Measurements from ENCODE around the gene MLLT10.
"Not testable (repeated sequence)": the region's sequence is repeated elsewhere in the genome, so short reads cannot be mapped to it uniquely, and the experiment has no call there.

Gene MLLT10

DNA sequence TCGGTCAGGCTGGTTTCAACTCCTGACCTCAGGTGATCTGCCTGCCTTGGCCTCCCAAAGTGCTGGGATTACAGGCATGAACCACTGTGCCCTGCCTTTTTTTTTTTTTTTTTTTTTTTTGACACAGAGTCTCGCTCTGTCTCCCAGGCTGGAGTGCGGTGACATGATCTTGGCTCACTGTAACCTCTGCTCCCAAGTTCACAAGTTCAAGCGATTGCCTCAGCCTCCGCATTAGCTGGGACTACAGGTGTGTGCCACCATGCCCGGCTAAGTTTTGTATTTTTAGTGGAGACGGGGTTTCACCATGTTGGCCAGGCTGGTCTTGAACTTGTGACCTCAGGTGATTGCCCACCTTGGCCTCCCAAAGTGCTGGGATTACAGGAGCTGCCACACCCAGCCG is 94.6 kb downstream of the MLLT10 start:
- in situ Hi-C loops (cut with MboI; ENCODE audit: low sequenced_read_pairs): not testable (repeated sequence)

DNA sequence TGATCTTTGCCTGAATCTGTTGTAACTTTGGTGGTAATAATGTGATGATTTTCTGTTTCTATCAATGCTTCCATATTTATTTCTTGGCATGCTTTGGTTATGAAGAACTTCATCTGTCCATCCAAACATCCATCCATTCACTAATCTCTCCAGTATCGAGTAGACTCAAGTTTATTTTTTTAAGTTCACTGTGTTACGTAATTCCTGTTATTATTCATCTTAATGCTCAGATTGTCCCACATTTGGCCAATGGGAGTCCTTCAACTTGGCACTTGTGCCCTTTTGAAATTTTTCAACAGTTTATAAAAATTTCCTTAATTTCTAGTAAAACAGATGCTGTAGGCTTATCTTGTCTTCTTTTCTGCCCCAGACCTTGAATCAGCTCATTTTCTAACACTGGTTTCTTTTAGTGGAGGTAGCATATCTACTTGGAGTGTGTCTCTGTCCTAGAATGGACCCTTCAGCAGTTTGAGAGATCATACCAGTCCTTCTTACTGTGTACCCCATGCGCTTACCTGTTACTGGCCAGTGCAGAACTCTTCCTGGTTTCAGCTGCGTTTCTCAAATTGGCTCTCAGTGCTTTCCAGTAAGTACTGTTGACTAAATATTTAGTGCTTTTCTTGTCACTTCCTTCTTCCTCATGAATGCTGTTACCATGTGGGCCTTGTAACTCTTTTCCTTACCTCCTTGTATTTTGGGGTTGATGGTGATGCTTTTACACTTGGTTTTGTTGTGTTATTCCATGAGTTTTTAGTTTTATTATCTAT is 100.8 kb downstream of the MLLT10 start:
- in situ Hi-C loops (cut with MboI; ENCODE audit: low sequenced_read_pairs): no loop called here

DNA sequence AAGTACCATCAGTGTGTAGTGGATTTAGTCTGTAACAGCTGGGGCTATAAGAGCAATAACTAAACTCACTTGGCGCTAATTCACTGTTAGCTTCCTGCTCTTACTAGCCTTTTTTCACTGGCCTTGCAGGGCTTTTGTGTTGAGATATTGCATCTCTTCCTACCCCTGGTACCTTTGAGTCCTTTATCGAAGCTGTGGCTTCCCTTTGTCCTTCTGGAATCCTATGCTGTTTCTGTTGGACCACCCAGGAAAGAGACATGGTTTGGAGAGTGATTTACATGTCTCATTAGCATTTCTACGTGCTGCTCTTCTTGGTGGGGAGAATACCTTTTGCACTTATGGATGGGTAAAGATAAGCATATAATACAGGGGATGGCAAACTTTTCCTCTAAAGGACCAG is 103.8 kb downstream of the MLLT10 start:
- in situ Hi-C loops (cut with MboI; ENCODE audit: low sequenced_read_pairs): no loop called here

DNA sequence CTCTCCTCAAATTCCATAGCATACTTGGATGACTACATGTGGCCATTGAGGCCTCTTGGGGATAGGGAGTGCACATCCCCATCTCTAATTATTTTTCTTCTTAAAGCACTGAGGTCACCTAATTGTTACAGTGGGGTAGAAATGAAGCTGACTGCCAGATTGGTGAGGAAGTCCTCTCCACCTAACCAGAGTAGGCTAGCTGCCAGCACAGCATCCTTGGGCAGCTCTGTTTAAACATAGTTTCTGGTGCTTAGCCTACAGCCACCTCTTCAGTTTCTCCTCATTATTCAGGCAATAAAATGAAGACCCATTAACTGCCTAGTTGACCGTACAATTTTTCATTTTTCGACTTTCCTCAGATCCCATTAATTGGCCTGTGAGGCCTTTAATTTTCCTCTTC is 104.6 kb downstream of the MLLT10 start:
- in situ Hi-C loops (cut with MboI; ENCODE audit: low sequenced_read_pairs): no loop called here

DNA sequence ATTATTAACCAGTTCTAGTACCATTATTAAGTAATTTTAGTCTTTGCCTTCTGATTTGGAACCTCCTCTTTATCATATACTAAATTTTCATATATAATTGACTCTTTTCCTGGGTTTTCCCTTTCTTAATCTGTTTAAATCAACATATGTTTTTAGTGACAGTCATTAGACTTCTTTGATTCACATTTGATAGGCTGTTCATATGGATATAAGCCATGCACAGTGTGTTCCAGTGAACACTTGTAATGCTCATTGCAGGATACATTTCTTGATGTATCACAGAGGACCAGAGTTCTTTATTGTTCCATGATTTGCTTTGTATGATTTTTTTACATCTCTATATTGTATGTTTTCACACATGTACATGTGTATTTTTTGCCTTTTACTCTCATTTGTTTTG is 114.0 kb downstream of the MLLT10 start:
- in situ Hi-C loops (cut with MboI; ENCODE audit: low sequenced_read_pairs): no loop called here

DNA sequence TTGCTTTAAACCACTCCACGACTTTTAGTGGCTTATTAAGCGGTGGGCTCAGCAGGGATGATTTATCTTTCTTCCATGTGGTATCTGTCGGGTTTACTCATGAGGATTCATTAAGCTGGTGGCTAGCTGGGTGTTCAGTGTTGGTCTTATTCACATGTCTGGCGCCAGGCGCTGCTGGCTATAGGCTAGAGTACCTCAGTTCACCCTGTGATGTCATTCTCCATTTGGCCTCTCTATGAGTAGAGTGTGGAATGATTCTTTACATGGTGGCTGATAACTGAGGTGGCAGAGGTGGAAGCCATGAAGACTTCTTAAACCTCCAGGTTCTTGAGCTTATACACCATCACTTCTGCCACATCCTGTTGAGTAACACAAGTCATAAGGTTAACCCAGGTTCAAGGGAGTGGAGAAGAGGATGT is 115.4 kb downstream of the MLLT10 start:
- in situ Hi-C loops (cut with MboI; ENCODE audit: low sequenced_read_pairs): no loop called here

DNA sequence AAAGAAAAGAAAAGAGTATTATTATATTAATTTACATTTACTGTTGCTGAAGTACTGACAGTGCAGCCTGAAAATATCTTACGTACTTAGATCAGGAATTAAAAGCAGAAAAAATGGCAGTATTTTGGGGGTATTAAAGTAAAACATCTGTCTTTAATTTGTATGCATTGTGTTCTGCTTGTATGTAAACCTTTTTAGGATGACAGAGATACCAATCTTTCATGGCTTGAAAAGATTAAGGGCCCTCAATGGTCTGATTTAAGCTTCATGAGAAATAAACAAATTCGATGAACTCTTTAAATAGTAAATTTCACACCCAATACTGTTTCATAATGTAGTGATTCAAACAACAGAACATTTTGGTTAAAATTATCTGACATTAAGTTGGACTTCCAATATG is 116.3 kb downstream of the MLLT10 start:
- in situ Hi-C loops (cut with MboI; ENCODE audit: low sequenced_read_pairs): no loop called here

DNA sequence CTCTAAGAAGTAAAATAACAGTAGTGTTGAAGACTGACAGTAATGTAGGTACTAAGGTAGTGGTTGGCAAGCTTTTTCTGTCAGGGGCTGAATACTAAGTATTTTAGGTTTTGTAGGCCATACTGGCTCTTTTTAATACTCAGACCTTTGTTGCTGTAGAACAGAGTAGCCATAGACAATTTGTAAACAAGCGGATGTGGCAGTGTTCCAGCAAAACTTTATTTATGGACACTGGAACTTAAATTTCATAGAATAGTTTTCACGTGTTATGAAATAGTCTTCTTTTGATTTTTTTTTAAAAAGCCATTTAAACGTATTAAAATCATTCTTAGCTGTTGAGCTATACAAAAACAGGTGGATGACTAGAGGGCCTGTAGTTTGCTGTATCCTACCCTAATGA is 121.2 kb downstream of the MLLT10 start:
- in situ Hi-C loops (cut with MboI; ENCODE audit: low sequenced_read_pairs): no loop called here

DNA sequence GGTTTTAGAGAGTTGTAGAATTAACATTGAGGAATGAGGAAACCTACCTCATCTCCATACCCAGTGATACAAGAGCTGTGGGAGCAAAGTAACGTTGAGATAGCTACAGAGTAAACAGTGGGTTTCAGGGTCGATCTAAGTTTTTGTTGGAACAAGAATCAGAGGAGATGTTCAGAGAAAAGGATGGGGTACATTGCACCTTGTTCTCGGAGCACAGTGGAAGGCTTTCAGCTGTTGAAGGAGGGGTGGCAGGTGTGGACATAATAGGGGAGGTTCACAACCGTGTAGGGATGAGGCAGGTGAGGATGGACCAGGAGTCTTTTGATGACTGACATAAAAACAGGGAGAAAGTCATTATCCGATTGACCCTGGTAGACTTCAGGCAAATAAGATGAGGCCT is 121.7 kb downstream of the MLLT10 start:
- in situ Hi-C loops (cut with MboI; ENCODE audit: low sequenced_read_pairs): no loop called here

DNA sequence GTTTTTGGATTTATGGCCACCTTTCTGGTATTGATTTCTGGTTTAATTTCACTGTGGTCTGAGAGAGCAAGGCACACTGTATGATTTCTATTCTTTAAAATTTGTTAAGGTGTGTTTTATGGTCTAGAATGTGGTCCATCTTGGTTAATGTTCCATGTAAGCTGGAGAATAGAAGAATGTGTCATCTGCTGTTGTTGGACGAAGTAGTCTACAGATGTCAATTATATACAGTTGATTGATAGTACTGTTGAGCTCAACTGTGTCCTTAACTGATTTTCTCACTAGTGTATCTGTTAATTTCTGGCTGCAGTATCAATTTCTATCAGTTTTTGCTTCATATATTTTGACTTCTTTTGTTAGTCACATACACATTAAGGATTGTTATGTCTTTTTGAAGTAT is 127.1 kb downstream of the MLLT10 start:
- in situ Hi-C loops (cut with MboI; ENCODE audit: low sequenced_read_pairs): no loop called here

DNA sequence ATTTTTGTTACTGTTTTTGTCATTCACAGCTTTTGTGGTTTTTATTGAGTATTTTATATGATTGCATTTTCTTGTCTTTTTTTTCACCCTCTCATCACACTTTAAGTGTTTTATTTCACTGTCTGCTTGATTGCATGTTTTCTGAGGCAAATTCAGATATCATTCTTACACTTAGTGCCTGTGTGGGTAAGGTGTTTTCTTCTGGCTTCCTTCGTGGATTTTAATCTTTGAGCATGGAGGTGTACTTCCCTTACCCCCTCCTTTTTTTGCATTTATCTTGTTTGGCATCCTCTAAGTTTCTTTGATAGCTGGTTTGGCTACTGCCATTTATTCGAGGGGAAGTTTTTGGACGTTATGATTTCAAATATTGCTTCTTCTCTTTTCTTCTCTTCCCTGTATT is 127.9 kb downstream of the MLLT10 start:
- in situ Hi-C loops (cut with MboI; ENCODE audit: low sequenced_read_pairs): no loop called here

DNA sequence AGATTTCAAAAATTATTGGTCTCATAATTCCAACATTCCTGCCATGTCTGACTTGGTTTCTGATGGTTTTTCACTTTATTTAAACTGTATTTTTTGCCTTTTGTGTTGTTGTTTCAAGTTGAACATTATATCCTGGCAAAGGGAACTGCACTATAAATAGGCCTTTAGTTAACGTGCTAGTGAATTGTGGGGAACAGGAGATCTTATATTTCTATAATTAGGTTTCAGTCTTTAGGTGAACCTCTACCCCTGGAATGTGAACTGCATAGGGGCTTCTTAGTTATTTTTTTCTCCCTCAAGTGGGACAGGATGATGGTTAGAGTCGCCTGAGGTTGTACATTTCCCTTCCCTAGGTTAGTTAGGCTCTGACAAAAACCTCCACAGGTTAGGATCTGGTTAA is 128.6 kb downstream of the MLLT10 start:
- in situ Hi-C loops (cut with MboI; ENCODE audit: low sequenced_read_pairs): no loop called here

DNA sequence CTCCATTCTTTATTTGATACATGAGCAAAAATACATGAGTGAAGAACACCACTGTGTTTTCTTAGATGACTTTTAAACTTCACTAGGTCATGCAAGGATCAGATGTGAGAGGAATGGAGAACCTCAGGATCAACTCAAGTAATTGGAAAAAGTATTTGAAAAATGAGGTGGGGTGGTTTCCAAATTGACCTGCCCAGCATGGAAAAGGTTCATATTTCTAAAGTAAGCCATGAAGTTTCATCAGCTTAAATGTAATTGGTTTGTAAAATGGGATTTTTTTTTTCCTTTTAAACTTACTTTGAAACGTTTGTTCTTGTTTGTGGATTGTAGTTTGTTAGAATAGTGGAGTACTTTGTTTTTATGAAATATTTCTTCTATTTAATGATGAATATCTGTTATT is 134.8 kb downstream of the MLLT10 start:
- in situ Hi-C loops (cut with MboI; ENCODE audit: low sequenced_read_pairs): no loop called here

DNA sequence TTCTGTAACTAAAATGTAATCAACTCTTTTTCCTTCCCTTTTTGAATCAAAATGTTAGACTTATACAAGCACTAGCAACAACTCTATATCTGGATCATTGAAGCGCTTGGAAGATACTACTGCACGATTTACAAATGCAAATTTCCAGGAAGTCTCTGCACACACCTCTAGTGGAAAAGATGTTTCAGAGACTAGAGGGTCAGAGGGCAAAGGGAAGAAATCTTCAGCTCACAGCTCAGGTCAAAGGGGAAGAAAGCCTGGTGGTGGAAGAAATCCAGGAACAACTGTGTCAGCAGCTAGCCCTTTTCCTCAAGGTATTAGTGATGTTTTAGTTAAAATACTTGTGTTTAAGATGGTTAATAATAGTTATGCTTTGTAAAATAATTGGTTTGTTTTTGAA is 136.4 kb downstream of the MLLT10 start:
- in situ Hi-C loops (cut with MboI; ENCODE audit: low sequenced_read_pairs): no loop called here

DNA sequence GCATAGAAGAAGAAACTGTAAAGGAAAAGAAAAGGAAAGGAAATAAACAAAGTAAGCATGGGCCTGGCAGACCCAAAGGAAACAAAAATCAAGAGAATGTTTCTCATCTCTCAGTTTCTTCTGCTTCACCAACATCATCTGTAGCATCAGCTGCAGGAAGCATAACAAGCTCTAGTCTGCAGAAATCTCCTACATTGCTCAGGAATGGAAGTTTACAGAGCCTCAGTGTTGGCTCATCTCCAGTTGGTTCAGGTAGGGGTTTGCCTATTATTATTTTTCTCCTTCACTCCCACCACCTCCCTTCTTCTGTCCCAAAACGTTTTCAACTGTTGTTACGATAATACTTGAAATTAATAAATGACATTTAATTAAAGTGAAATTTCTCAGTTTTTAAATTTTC is 139.6 kb downstream of the MLLT10 start:
- in situ Hi-C loops (cut with MboI; ENCODE audit: low sequenced_read_pairs): no loop called here

DNA sequence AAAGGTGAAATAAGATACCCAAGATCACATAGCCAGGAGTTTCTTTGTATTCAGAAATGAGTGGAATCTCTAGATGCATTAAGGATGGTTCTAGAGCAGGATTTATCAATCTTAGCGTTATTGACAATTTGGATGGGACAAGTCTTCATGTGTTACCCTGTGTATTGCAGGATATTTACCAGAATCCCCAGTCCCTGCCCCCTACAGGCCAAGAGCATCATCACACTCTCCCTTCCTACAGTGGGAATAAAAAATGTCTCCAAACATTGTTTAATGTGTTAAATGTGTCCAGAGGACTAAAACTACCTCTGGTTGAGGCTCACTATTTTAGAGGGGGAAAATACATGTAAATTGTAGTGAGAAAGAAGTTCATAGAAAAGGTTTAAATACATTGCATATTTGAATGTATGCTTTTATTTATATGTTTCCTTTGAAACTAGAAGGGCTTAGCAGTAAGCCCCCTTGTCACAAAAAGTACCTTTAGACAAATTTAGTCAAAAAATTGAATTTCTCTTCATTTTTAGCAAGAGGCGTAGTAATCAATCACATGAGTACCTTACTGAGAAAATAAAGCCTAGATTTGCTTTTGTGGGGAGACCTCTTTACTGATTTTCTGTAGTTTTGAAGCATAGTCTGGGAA is 141.2 kb downstream of the MLLT10 start:
- in situ Hi-C loops (cut with MboI; ENCODE audit: low sequenced_read_pairs): no loop called here

DNA sequence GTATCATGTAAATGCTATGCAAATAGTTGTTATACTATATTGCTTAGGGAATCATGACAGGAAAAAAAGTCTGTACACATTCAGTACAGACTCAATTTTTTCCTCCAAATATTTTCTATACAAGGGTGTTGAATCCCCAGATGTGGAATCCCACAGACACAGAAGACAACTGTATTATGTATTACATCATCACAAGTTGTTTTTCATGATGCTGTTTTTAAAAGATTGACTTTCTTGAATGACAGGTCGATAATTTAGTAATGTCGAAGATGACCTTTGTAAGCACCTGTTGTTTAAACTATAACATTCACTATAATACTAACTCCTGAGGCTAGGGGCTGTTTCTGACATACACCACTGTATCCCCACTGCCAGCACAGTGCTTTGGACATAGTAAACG is 143.5 kb downstream of the MLLT10 start:
- in situ Hi-C loops (cut with MboI; ENCODE audit: low sequenced_read_pairs): no loop called here

DNA sequence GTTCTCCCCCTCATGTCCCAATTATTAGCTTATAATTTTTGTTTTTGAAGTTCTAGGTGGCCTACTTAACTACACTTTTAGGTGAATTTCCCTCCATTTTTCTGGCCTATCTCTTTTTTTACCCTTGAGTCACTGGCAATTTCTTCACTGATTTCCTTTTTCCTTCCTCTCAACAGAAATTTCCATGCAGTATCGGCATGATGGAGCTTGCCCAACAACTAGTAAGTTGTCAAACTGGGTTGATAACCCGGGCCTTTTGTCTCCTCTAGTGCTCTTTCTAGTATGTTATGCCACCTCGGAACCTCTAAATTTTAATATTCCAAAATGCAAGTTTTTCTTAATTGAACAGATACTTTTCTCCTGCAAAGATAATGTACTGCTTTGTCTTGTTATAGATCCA is 147.1 kb downstream of the MLLT10 start:
- in situ Hi-C loops (cut with MboI; ENCODE audit: low sequenced_read_pairs): no loop called here

DNA sequence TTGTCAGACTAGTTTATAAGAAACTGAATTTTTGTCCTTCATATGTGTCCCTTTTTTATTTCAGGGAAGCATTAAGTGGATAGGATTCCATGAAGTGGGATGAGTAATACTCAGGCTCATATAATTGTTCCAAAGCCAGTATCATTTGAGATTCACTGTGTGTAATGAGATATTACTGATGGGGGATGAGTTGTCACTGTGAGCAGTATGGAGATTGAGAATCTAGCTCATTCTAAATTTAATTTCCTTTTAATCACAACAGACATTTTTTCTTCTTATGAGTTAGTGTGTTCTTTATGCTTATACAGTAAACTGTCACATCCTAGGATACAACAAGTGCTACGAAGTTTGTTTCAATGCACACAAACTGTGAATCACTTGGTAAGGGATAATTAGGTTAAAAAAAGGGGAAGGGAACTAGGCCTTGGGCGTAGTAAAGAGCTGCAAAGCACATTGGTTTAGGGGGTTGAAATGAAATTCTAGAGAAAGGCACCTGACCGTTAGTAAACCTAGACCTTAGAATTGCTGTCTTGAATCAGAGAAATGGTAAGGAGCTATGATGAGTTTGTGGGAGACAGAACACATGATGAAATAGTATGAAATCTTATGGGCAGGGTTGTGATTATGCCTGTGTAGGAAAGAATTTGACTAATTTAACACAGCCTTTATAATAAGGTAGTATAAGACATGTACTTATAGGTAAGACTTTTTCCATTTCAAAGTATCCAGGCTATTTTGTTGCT is 153.4 kb downstream of the MLLT10 start:
- in situ Hi-C loops (cut with MboI; ENCODE audit: low sequenced_read_pairs): no loop called here

DNA sequence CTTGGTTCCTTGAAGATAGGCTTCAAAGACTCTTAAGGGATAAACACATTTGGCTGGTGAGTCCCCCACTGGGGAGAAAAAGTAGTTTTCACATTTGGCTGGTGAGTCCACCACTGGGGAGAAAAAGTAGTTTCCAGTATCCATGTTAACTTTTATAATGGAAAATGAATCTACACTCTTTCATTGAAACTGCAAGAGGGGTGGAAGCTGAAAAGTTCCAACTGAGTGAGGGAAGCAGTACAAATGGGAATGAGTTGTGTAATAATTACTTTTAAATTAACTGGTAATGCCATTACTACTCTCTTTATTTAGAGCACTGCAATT is 153.9 kb downstream of the MLLT10 start:
- in situ Hi-C loops (cut with MboI; ENCODE audit: low sequenced_read_pairs): no loop called here

DNA sequence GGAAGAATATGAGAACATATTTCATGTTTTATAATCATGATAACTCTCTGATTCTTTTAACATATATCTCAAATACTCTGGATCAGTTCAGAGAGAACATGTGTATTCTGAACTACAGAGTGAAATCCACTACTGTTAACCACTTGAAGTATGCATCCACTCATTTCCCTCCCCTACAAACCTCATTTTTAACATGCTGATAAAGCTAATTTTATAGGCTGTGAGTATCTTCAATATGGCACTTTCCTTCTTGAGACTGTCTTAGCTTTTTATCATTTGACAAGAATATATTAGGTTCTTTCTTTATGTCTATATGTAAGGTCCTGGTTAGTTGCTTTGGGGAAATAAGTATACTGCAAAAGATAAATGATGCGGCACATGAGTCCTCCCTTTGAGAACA is 154.8 kb downstream of the MLLT10 start:
- in situ Hi-C loops (cut with MboI; ENCODE audit: low sequenced_read_pairs): no loop called here

DNA sequence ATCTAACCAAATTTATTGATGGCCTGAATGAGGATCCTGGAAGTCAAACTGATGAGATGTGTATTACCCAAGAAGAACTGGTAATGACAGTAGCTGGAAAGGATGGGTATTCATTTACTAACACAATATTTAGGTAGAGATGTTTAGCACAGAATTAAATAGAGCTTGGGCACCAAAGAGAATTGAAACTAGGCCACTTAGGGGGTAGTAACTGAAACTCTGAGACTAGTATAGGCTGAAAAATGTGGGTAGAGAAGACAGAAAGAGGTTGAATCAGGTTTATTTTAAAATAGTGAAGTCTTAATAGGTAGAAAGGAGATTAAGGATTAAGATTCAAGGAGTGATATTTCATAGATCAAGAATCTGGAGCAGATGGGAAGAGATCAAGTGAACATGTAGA is 155.8 kb downstream of the MLLT10 start:
- in situ Hi-C loops (cut with MboI; ENCODE audit: low sequenced_read_pairs): no loop called here

All from HL-60/S4 treated with phorbol 12-myristate 13-acetate at 8.2 ng/mL for 4 days and 3 days (cell line).